Fibroblast of peridontal ligament (primary cell): ENCODE data around the gene XIRP1.
A peak's percentile ranks its signal among the peaks of the same experiment; 100 is the strongest.

Source experiments
- DNase-seq: peaks from one replicate; pipeline ENCODE4 v3.0.0-alpha.2; 2010; ENCODE audit errors: extremely low read depth

The XIRP1 gene

GRCh38 chr3:39210078-39210477, 17.7 kb upstream of the XIRP1 start:
- no peak for DNase-seq

GRCh38 chr3:39209329-39209970, 17.1 kb upstream of the XIRP1 start:
- DNase-seq: no peak

GRCh38 chr3:39208463-39209055, 16.2 kb upstream of the XIRP1 start:
- DNase-seq: peak; percentile 58

- no peak for DNase-seq
Observed at GRCh38 chr3:39207361-39208186, 15.2 kb upstream of the XIRP1 start.

- no peak for DNase-seq
Observed at GRCh38 chr3:39205919-39206516, 13.6 kb upstream of the XIRP1 start.

GRCh38 chr3:39205131-39205530, 12.7 kb upstream of the XIRP1 start:
- no peak for DNase-seq

GRCh38 chr3:39203860-39204259, 11.5 kb upstream of the XIRP1 start:
- no peak for DNase-seq

- DNase-seq: no peak
Observed at GRCh38 chr3:39203402-39203801, 11.0 kb upstream of the XIRP1 start.

- DNase-seq: no peak
Observed at GRCh38 chr3:39202094-39202493, 9.7 kb upstream of the XIRP1 start.

- DNase-seq: no peak
Observed at GRCh38 chr3:39196671-39197356, 4.4 kb upstream of the XIRP1 start.

- no peak for DNase-seq
Observed at GRCh38 chr3:39196034-39196433, 3.6 kb upstream of the XIRP1 start.

- no peak for DNase-seq
Observed at GRCh38 chr3:39193391-39193790, 996 bp upstream of the XIRP1 start.

GRCh38 chr3:39191773-39192172, 622 bp downstream of the XIRP1 start:
- DNase-seq: no peak

- DNase-seq: no peak
Observed at GRCh38 chr3:39191111-39191510, 1.3 kb downstream of the XIRP1 start.

GRCh38 chr3:39190281-39191025, 1.9 kb downstream of the XIRP1 start:
- no peak for DNase-seq

- peak; percentile 60 for DNase-seq
Observed at GRCh38 chr3:39189959-39190269, 2.5 kb downstream of the XIRP1 start.

GRCh38 chr3:39189150-39189958, 3.0 kb downstream of the XIRP1 start:
- no peak for DNase-seq

- DNase-seq: no peak
Observed at GRCh38 chr3:39188271-39189149, 3.9 kb downstream of the XIRP1 start.

GRCh38 chr3:39187372-39188155, 4.8 kb downstream of the XIRP1 start:
- no peak for DNase-seq
